Smooth muscle cell of the brain vasculature (primary cell): ENCODE data around the gene GRXCR2.
"Not testable (repeated sequence)": the region's sequence is repeated elsewhere in the genome, so short reads cannot be mapped to it uniquely, and the experiment has no call there.

ENCODE experiments used
- DNase-seq: peaks from one replicate; pipeline ENCODE4 v3.0.0-alpha.2; 2012; ENCODE audit warnings: low read depth, low spot score

GRXCR2 gene, protein sequence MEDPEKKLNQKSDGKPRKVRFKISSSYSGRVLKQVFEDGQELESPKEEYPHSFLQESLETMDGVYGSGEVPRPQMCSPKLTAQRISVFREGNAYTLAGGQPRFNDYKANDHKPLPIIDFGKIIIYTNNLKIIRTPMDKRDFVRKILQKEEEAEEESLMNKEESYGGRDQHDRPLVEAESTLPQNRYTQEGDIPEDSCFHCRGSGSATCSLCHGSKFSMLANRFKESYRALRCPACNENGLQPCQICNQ

GRCh38 chr5:145872914-145873313, at the start of gene GRXCR2:
TSS of gene GRXCR2 (minus strand) at chr5:145873014. CDS start at chr5:145872968, 46 bp downstream.
- no peak for DNase-seq

GRCh38 chr5:145922059-145922458, 49.2 kb upstream of the GRXCR2 start:
- DNase-seq: no peak

GRCh38 chr5:145921211-145921610, 48.4 kb upstream of the GRXCR2 start:
- DNase-seq: no peak

GRCh38 chr5:145920542-145921210, 47.9 kb upstream of the GRXCR2 start:
- no peak for DNase-seq

GRCh38 chr5:145919413-145919812, 46.6 kb upstream of the GRXCR2 start:
- no peak for DNase-seq

- no peak for DNase-seq
Observed at GRCh38 chr5:145918397-145918796, 45.6 kb upstream of the GRXCR2 start.

DNA sequence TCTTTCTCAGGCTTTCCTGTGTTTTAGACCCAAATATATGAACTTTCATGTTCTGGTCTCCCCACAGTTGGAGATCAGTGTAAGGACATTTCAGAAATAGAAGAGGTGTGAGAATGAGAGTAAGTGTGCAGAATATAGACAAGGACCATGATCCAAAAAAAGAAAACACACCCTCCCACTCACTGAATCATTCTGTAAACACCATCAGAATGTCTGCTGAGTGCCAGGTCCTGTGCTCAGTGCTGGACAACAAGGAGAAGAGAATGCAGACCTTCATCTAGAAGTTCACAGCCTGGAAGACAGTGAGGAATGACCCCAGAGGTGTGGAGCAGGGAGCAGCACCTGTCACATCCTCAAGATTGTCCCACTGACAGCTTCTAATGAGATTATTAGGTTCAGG, 44.5 kb upstream of the GRXCR2 start:
- DNase-seq: no peak

DNA sequence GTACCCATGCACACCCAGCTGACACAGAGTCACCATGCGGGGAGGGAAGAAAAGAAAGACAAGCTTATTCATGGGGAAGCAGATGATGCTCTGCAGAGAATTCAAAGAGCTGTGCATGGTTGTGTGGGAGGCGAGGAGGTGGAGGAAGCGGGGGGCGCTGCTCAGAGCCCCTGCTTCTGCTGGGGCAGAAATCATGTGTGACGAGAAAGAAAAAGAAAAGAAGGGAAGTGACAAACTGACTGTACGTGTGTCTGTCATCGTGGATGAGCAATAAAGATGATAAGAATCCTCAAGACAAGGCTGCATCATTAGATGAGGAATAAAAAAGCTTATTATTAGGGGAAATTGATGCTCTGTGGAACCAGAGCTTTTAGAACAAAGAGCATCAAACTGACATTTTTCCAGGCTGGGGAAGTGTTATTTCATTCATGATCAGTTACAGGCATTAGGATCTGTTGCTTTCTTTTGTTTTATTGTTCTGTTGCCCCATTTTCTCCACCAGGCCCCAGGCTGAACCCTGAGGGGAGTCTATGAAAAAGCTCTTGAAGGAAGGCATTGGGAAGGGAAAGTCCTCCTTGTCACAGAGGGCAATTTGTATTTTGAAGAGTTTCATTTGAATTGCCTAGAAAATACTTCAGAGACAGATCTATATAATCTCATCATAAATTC, 43.3 kb upstream of the GRXCR2 start:
- DNase-seq: no peak

GRCh38 chr5:145913701-145914100, 40.9 kb upstream of the GRXCR2 start:
- DNase-seq: no peak

DNA sequence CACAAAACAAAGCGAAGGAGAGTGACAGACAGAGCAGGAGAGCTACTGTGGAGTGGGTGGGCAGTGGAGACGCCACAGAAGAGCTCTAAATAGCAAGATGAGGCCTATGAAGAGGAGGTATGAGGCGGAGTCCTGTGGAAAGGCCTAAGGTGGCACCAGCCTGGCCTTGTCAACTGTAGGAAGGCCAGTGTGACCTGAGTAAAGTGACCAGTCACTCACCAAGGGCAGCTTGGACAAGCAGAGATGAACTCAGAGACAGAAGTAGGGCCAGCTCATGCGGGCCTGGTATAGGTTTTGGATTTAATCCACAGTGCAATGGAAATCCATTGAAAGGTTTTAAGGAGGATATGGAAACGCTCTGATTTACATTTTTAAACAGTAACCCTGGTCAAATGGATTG, 39.8 kb upstream of the GRXCR2 start:
- DNase-seq: no peak

- no peak for DNase-seq
Observed at GRCh38 chr5:145912019-145912418, 39.2 kb upstream of the GRXCR2 start.

DNA sequence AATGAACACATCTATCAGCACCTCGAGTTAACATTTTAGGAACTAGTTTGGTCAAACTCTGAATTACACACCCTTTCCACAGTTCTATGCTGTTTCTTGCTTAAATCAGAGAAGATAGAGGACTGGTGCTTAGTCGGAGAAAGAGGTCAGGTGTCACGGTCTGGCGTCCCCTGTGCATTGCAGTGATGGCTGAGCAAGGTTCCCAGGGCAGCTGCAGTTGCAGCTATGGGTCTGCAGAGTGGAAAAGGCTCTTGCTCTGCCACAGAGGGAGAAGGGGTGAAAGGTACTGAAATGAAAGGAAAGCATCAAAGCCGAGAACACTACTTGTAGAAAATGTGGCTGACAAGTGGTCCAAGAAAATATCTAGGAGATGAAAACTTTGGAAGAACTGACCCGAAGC, 38.4 kb upstream of the GRXCR2 start:
- no peak for DNase-seq

DNA sequence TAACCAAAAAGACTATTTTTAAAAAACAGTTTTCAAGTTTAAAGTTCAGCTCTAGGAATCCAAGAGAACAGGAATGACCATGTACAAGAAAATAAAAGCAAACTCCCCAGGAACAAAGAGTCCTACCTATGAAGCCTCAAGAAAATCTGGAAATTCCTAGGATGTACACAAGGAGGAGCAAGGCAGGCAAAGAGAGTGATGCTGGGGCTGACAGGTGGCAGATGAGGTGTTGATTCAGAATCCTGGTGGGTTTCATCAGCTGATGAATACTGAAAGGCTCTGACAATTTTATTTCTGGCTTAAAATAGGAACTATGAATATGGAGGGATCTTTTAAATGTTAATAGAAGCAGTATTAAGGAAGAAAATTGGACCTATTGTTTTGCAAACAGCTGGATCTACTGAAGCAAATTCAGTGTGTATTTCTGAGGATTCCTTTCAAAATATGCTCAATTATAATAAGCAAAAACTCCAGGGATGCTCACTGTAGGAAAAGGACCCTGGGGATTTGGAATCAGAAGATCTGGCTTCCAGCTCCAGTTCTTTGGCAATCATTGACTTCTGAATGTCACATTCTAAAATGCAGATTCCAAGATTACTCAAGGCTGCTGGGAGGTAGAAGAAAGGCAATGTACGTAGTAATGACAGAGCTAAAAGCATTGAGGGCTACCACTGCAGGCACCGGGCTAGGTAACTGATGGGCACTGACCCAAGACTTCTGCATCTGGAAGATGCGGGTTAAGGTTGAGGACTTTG, 35.6 kb upstream of the GRXCR2 start:
- DNase-seq: no peak

GRCh38 chr5:145906401-145906800, 33.6 kb upstream of the GRXCR2 start:
- no peak for DNase-seq

DNA sequence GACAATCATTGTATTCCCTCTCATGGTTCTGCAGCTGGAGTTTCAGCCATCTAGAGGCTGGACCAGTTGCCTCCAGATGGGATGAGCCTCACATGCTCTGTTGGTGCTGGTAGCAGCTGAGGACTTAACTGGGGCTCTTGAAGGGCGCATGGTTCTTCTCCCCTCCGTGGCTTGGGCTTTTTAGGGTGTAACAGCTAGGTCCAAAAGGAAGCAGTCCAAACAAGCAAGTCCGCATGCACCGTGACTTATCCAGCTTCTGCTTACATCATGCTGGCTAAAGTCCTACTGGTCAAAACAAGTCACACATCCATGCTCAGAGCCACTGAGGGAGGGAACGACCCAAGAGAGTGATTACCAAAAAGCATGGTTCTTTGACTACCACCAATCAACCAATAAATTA, 31.9 kb upstream of the GRXCR2 start:
- DNase-seq: no peak

GRCh38 chr5:145903867-145904266, 31.1 kb upstream of the GRXCR2 start:
- DNase-seq: no peak

- no peak for DNase-seq
Observed at GRCh38 chr5:145903113-145903512, 30.3 kb upstream of the GRXCR2 start.

- DNase-seq: no peak
Observed at GRCh38 chr5:145902421-145902820, 29.6 kb upstream of the GRXCR2 start.

DNA sequence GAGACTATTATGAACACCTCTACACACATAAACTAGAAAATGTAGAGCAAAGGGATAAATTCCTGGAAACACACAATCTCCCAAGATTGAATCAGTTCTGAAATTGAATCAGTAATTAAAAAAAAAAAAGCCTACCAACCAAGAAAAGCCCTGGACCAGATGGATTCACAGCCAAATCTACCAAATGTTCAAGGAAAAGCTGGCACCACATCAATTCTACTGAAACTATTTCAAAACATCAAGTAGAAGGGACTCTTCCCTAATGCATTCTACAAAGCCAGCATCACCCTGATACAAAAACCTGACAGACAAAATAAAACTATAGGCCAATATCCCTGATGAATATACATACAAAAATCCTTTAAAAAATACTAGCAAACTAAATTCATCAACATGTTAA, 25.4 kb upstream of the GRXCR2 start:
- DNase-seq: no peak

- DNase-seq: not testable (repeated sequence)
Observed at GRCh38 chr5:145891378-145891777, 18.6 kb upstream of the GRXCR2 start.

DNA sequence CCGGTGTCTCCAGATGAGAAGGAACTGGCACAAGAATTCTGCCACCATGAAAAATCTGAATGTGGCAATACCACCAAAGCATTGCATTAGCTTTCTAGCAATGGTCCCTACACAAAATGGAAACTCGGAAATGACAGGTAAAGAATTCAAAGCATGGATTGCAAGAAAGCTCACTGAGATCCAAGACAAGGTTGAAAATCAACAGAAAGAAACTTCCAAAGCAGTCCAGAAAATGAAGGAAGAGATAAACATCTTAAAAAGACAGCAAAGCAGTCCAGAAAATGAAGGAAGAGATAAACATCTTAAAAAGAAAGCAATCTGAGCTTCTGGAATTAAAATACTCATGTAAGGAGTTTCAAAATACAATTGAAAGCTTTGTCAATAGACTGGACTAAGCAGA, 16.8 kb upstream of the GRXCR2 start:
- no peak for DNase-seq

GRCh38 chr5:145887976-145888574, 15.3 kb upstream of the GRXCR2 start:
- peak; percentile 13 for DNase-seq
